Activated naive CD4-positive, alpha-beta T cell treated with anti-CD3 and anti-CD28 coated beads, Interleukin-2, amount 50 U/mL, for 24 hours (primary cell): ENCODE data around the gene AMZ1.

Source experiments
- H3K27ac Mint-ChIP-seq: one replicate; pipeline ENCODE4 v1.8.0; 2021; ENCODE audit warnings: mild to moderate bottlenecking, mixed read lengths
- H3K27me3 Mint-ChIP-seq: one replicate; pipeline ENCODE4 v1.8.0; 2021; ENCODE audit warnings: mixed read lengths
- H3K36me3 Mint-ChIP-seq: one replicate; pipeline ENCODE4 v1.8.0; 2021; ENCODE audit warnings: mixed read lengths
- H3K4me1 Mint-ChIP-seq: one replicate; pipeline ENCODE4 v1.8.0; 2021; ENCODE audit warnings: mixed read lengths
- H3K4me3 Mint-ChIP-seq: one replicate; pipeline ENCODE4 v1.8.0; 2021; ENCODE audit warnings: mild to moderate bottlenecking, mixed read lengths
- H3K9me3 Mint-ChIP-seq: one replicate; pipeline ENCODE4 v1.8.0; 2021; ENCODE audit warnings: mixed read lengths

Gene AMZ1

DNA sequence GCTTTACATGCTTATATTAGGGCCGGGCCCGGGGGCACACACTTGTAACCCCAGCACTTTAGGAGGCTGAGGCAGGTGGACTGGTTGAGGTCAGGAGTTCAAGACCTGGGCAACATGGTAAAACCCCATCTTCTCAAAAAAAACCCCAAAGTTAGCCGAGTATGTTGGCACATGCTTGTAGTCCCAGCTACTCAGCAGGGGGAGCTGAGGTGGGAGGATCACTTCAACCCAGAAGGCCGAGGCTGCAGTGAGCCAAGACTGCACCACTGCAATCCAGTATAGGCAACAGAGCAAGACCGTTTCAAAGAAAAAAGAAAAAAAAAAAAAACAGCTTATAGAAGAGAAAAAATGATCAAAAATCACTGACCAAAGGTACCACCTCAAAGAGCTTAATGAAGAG is 63.1 kb downstream of the AMZ1 start:
- no peaks in the 10 kb centered on the region for H3K9me3 Mint-ChIP-seq
- H3K4me3 Mint-ChIP-seq, result no peak overlapping the region
- no peaks in the 10 kb centered on the region for H3K27me3 Mint-ChIP-seq
- H3K36me3 Mint-ChIP-seq, result peaks cover 20% of the 10 kb centered on the region
- no peaks in the 10 kb centered on the region for H3K4me1 Mint-ChIP-seq
- H3K27ac Mint-ChIP-seq, result no peak overlapping the region

- Mint-ChIP-seq H3K4me1 (peaks cover 19% of the 10 kb centered on the region), H3K9me3 (no peaks in the 10 kb centered on the region), H3K27me3 (no peaks in the 10 kb centered on the region), H3K27ac (no peak overlapping the region), H3K4me3 (no peak overlapping the region), H3K36me3 (peaks cover 25% of the 10 kb centered on the region)
Observed at GRCh38 chr7:2753148-2753547, 65.1 kb downstream of the AMZ1 start.

DNA sequence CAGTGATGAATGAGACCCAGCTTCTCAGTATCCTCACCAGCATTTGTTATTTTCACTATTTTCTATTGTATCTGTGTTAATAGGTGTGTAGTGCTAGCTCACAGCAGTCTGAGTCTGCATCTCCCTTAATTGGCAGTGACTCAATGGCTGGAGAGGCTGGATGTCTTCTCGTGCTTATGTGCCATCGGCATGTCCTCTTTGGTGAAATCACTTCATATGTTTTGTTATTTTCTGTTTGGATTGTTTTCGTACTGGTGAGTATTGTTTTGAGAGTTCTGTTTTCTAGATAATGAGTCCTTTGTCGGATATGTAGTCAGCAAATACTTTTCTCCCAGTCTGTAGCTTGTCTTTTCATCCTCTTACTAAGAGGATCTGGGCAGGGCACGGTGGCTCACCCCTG is 66.1 kb downstream of the AMZ1 start:
- peaks cover 28% of the 10 kb centered on the region for H3K36me3 Mint-ChIP-seq
- H3K27me3 Mint-ChIP-seq, result no peaks in the 10 kb centered on the region
- peaks cover 26% of the 10 kb centered on the region for H3K4me1 Mint-ChIP-seq
- H3K9me3 Mint-ChIP-seq, result no peaks in the 10 kb centered on the region
- no peak overlapping the region for H3K4me3 Mint-ChIP-seq
- no peak overlapping the region for H3K27ac Mint-ChIP-seq

- Mint-ChIP-seq H3K27ac (no peak overlapping the region), H3K4me3 (no peak overlapping the region), H3K4me1 (peaks cover 31% of the 10 kb centered on the region), H3K9me3 (no peaks in the 10 kb centered on the region), H3K36me3 (peaks cover 28% of the 10 kb centered on the region), H3K27me3 (no peaks in the 10 kb centered on the region)
Observed at GRCh38 chr7:2754912-2755311, 66.9 kb downstream of the AMZ1 start.

GRCh38 chr7:2755531-2755930 is 67.5 kb downstream of the AMZ1 start:
- Mint-ChIP-seq H3K4me3 (no peak overlapping the region), H3K4me1 (peaks cover 33% of the 10 kb centered on the region), H3K9me3 (no peaks in the 10 kb centered on the region), H3K27ac (peak overlapping the region; percentile 37), H3K27me3 (no peaks in the 10 kb centered on the region), H3K36me3 (peaks cover 28% of the 10 kb centered on the region)

GRCh38 chr7:2757361-2757903 is 69.4 kb downstream of the AMZ1 start:
- Mint-ChIP-seq H3K27me3 (no peaks in the 10 kb centered on the region), H3K4me3 (peak overlapping the region; percentile 37), H3K27ac (peak overlapping the region; percentile 98), H3K9me3 (no peaks in the 10 kb centered on the region), H3K4me1 (peaks cover 36% of the 10 kb centered on the region), H3K36me3 (peaks cover 24% of the 10 kb centered on the region)

DNA sequence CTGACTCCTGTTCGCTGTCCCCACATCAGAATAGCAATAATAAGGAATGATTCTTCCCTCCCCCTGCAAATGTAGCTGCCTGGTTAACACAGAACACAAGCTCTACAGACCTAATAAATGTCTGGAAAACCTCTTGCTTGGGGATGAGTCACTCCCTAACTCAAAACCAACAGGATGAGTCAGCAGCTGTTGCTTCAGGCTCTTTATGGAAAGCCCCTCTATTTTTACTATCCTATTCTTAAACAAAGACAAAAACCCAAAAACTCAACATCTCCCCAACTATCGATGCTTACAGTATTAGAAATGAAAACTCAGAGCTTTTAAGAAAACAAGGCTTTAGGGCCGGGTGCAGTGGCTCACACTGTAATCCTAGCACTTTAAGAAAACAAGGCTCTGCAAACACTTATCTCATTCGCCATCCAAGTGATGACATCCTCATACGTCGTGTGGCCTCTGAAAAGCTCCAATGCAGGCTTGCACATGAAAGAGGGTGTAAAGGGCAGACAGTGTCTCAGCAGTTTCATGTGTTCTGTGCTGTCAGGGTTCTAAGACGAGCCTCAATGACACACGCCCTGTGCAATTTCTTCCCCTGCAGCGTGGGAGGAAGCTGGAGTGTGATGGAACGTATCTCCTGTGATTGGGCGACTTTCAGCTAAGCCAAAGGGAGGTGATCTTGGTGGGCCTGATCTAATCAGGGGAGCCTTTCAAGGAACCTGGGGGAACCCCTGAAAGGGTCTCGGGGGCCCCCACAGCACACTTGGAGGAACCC is 70.1 kb downstream of the AMZ1 start:
- no peaks in the 10 kb centered on the region for H3K27me3 Mint-ChIP-seq
- H3K27ac Mint-ChIP-seq, result peak overlapping the region; percentile 98
- H3K9me3 Mint-ChIP-seq, result no peaks in the 10 kb centered on the region
- H3K4me1 Mint-ChIP-seq, result peaks cover 36% of the 10 kb centered on the region
- H3K36me3 Mint-ChIP-seq, result peaks cover 24% of the 10 kb centered on the region
- H3K4me3 Mint-ChIP-seq, result peak overlapping the region; percentile 37

GRCh38 chr7:2758673-2759616 is 70.9 kb downstream of the AMZ1 start:
- peak overlapping the region; percentile 98 for H3K27ac Mint-ChIP-seq
- no peaks in the 10 kb centered on the region for H3K9me3 Mint-ChIP-seq
- peak overlapping the region; percentile 37 for H3K4me3 Mint-ChIP-seq
- peaks cover 24% of the 10 kb centered on the region for H3K36me3 Mint-ChIP-seq
- H3K27me3 Mint-ChIP-seq, result no peaks in the 10 kb centered on the region
- H3K4me1 Mint-ChIP-seq, result peaks cover 36% of the 10 kb centered on the region

GRCh38 chr7:2759736-2760097 is 71.7 kb downstream of the AMZ1 start:
- Mint-ChIP-seq H3K36me3 (peaks cover 22% of the 10 kb centered on the region), H3K4me3 (no peak overlapping the region), H3K27me3 (no peaks in the 10 kb centered on the region), H3K4me1 (peaks cover 36% of the 10 kb centered on the region), H3K9me3 (no peaks in the 10 kb centered on the region), H3K27ac (no peak overlapping the region)

DNA sequence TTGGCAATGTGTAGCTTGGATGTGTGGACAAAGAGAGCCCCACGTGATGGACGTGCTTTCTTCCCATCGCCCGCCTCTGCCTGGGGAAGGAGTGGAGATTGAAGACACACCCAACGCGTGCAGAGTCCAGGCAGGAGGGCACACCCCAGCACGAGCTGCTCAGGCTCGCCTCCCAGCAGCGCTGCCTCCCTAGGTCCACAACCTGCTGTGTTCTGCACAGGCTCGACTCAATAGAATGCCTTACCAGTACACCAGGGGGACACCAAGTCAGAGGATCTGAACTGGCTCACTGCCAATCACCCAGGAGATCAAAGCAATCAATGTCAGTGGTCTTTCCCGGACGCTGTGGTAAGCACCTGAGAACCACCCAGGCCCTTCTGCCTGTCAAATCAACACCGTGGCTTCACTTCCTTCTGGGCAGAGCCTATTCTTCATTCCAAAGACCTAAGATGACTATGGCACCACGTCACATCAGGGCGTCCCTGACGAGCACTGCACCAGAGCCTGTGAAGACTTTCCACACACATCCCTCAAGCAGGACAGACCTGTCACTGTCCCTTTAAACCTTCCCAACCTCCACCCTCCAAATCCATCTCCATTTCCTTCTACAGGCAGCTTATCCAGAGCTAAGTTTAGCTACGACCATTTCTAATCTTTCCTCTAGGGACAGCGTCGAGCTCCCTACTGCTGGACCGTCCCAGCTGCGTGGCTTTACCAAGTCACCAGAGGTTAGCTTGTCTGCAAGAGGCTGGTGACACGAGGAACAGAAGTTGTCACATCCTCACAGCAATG is 72.3 kb downstream of the AMZ1 start:
- no peaks in the 10 kb centered on the region for H3K27me3 Mint-ChIP-seq
- H3K4me3 Mint-ChIP-seq, result no peak overlapping the region
- H3K9me3 Mint-ChIP-seq, result no peaks in the 10 kb centered on the region
- H3K36me3 Mint-ChIP-seq, result peaks cover 21% of the 10 kb centered on the region
- peaks cover 36% of the 10 kb centered on the region for H3K4me1 Mint-ChIP-seq
- no peak overlapping the region for H3K27ac Mint-ChIP-seq

DNA sequence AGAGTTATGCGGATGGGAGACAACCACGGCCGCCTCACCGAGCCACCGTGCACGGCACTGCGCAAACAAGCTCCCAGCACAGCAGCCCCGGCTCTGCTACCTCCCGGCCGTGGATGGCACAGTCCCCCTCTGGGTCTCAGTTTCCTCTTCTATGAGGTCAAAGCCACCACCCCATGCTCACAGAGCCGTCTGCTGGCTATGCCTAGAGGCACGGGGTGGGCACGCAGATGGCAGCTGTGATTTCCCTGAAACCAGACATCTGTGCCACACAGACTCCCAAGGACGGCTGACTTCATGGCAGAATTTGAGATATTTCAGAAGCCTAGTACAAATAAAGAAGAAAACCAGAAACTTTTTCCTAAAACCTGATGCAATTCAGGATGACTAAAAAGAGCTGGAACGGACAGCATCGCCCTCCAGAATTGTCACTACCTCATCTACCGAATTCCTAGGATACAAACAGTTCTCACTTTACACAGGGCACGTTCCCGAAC is 73.2 kb downstream of the AMZ1 start:
- Mint-ChIP-seq H3K27ac (no peak overlapping the region), H3K27me3 (no peaks in the 10 kb centered on the region), H3K36me3 (peaks cover 18% of the 10 kb centered on the region), H3K9me3 (no peaks in the 10 kb centered on the region), H3K4me1 (peaks cover 36% of the 10 kb centered on the region), H3K4me3 (no peak overlapping the region)

GRCh38 chr7:2761801-2762497 is 73.9 kb downstream of the AMZ1 start:
- Mint-ChIP-seq H3K27ac (no peak overlapping the region), H3K4me1 (peaks cover 30% of the 10 kb centered on the region), H3K4me3 (no peak overlapping the region), H3K9me3 (no peaks in the 10 kb centered on the region), H3K36me3 (peaks cover 12% of the 10 kb centered on the region), H3K27me3 (no peaks in the 10 kb centered on the region)

GRCh38 chr7:2763597-2763996 is 75.6 kb downstream of the AMZ1 start:
- H3K36me3 Mint-ChIP-seq, result peaks cover 9% of the 10 kb centered on the region
- no peak overlapping the region for H3K4me3 Mint-ChIP-seq
- H3K4me1 Mint-ChIP-seq, result peaks cover 13% of the 10 kb centered on the region
- no peak overlapping the region for H3K27ac Mint-ChIP-seq
- H3K27me3 Mint-ChIP-seq, result no peaks in the 10 kb centered on the region
- no peaks in the 10 kb centered on the region for H3K9me3 Mint-ChIP-seq

- H3K36me3 Mint-ChIP-seq, result peaks cover 6% of the 10 kb centered on the region
- no peaks in the 10 kb centered on the region for H3K9me3 Mint-ChIP-seq
- peaks cover 6% of the 10 kb centered on the region for H3K4me1 Mint-ChIP-seq
- H3K4me3 Mint-ChIP-seq, result no peak overlapping the region
- no peaks in the 10 kb centered on the region for H3K27me3 Mint-ChIP-seq
- H3K27ac Mint-ChIP-seq, result no peak overlapping the region
Observed at GRCh38 chr7:2764621-2765020, 76.6 kb downstream of the AMZ1 start.
